PC-3 (cell line): ENCODE measurements around the gene UBE2F.

Source experiments
- EZH2 ChIP-seq: fragments of 300-600 bp; sonication (generic); IDR thresholded peaks from one replicate; pipeline ENCODE4 v1.6.1; 2017; ENCODE audit warnings: antibody characterized with exemption, mild to moderate bottlenecking, low read length; ENCODE audit not compliant: unreplicated experiment
- TF ChIP-seq, protein P1 (sequence below): fragments of 300-600 bp; sonication (generic); conservative IDR thresholded peaks from 2 replicates; pipeline ENCODE4 v1.5.1; 2017; ENCODE audit warnings: antibody characterized with exemption, low read depth, mild to moderate bottlenecking, low read length

DNA sequence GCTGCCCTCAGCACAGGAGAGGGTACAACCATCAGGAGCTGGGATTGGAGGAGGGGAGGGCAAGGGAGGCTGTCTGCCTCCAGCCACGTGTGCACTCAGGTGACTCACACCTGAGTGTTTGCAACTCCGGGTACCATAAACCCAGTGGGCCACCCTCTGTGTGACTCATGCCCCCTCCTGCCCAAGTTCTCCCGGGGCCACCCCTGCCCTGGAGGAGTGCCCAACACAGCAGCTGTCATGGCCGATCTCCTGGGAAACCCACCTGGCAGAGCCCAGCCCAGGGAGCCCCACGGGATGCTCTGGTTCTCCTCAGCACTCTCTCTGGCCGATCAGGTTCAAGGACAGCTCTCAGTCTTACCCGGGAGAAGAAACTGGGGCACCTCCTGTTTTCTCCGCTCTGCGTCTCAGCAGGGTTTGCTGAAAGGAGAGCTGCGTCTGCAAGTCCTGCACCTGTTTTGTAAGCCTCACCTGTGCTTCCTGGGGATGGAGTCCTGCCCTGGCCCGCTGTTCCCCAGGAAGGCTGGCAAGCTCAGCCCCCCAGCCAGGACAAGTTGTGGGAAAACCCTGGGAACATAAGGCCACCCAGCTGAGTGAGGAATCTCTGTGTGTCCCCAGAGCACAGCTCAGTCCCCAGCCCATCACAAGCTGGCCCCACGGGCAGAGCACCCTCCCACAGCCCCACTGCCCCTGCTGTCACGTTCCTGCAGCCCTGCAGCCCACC lies 44.0 kb upstream of the UBE2F start:
- TF ChIP-seq, protein P1, sequence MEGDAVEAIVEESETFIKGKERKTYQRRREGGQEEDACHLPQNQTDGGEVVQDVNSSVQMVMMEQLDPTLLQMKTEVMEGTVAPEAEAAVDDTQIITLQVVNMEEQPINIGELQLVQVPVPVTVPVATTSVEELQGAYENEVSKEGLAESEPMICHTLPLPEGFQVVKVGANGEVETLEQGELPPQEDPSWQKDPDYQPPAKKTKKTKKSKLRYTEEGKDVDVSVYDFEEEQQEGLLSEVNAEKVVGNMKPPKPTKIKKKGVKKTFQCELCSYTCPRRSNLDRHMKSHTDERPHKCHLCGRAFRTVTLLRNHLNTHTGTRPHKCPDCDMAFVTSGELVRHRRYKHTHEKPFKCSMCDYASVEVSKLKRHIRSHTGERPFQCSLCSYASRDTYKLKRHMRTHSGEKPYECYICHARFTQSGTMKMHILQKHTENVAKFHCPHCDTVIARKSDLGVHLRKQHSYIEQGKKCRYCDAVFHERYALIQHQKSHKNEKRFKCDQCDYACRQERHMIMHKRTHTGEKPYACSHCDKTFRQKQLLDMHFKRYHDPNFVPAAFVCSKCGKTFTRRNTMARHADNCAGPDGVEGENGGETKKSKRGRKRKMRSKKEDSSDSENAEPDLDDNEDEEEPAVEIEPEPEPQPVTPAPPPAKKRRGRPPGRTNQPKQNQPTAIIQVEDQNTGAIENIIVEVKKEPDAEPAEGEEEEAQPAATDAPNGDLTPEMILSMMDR = no peak
- no peak for TF ChIP-seq EZH2
